8988T (cell line): ENCODE data around the gene ANK2.

Experiments
- DNase-seq: peaks from one replicate; pipeline ENCODE4 v3.0.0; 2011

The ANK2 gene

DNA sequence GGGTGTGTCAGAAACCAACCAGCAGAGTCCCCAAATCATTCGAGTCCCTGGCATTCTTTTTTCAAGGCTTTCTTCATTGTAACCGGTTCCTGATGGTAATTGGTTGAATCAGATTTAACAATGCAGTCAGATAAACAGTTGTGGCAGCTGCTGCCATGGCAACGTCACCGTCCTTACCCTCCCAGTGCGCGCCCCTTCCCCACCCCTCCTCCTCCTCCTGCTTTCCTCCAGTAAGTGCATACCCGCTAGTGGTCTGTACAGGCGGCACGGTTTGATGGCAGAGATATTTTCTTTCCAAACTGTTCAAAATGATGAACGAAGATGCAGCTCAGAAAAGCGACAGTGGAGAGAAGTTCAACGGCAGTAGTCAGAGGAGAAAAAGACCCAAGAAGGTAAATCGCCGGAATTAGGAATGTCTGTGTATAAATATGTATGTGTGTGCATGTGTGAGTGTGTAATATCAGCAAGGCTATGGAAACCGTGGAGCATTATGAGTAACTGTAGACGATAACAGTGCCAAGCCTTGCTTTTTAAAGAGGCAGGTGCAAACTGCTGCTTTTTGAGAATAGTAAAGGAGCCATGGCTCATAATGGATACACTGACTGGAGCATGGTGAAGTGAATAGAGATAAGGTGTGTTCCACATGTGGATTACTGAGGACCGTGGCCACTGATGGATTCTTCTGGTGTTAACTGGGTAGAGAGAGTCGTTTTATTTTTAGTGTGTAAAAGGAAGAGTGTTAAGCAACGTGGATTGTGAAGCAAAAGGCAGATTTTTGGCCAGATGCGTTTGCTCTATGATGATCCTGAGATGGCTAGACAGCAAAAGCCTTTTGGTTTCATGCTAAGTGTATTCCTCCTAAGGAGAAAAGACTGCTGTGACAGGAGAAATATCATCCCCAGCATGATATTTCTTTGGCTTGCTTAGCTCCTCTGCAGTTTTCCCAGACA lies at the start of gene ANK2:
Gene ANK2, plus strand, starts transcription at position 233 of the 950 bp plus-strand sequence. Its CDS starts 76 bp downstream, at position 309.
- no peak for DNase-seq

DNA sequence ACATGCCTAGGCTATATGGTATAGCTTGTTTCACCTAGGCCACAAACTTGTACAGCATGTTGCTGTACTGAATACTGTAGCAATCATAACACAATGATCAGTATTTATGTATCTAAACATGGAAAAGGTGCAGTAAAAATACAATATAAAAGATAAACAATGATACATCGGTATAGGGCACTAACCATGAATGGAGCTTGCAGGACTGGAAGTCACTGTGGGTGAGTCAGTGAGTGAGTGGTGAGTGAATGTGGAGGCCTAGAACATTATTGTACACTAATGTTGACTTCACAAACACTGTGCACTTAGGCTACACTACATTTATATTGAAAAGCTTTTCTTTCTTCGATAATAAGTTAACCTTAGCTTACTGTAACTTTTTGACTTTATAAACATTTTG lies 45.6 kb upstream of the ANK2 start:
- DNase-seq = no peak

- no peak for DNase-seq
Observed at GRCh38 chr4:113004655-113005054, 44.8 kb upstream of the ANK2 start.

- no peak for DNase-seq
Observed at GRCh38 chr4:113006632-113007031, 42.8 kb upstream of the ANK2 start.

- no peak for DNase-seq
Observed at GRCh38 chr4:113007151-113007550, 42.3 kb upstream of the ANK2 start.

DNA sequence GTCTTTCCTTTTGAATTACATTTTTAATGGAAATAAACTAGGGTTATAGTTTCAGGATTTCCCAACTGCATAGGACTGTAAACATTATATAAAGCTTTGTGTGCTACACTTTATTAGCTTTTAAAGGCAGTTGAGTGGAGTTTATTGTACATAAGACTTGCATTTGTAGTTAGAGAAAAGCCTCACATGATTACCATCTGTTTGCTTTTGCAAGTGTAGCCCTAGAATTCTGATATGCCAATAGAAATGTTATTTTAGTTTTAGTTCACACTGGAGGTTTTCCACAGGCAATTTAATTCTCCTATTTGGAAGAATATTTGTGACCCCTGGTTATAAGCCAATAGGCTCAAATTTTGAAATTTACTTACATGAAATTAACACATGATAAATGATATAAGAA lies 41.3 kb upstream of the ANK2 start:
- DNase-seq = no peak

DNA sequence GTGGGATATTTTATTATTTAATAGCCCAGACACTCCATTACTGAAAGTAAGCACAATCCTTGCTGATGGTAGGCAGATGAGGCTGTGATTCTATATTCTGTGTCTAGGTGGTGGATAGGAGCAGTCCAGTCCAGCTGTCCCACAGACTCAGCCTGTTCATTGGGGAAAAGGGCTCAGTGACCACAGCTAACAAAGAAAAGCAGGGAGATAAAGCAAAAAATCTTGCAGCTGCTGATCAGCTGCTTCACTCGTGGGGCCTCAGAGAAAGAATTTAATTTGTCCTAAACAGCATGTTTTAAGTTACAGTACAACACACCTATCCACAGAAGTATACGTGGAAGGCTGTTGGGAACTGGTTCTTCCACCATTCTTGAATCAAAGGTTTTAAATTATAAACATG lies 40.7 kb upstream of the ANK2 start:
- no peak for DNase-seq

- no peak for DNase-seq
Observed at GRCh38 chr4:113009461-113009860, 40.0 kb upstream of the ANK2 start.

DNA sequence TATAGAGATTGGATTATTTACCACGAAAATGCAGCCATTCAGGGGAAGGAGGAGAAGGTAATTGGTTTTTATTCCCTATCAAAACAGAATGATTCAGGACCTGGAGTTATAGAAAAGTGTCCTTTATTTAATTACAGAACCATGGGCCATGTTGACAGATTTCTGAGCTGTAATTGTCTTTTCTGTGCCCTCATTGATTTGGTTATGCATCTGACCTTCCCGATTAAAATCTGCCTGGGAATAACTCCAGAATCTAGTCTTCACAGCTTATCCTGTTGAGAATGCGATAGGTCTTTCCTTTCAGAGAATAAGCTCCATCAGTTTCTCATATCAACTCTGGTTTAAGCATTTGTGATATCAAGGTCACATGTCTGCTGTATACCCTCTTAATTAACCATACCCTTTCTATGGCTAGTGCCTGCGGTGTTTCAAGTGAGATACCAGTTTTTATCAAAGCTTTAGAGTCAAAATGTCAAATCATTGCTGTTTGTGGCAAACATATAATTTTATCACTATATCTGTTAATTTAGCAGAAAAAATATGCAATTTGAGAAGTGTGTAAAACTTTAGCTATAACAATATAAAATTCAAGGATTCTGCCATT lies 37.2 kb upstream of the ANK2 start:
- DNase-seq = no peak

- DNase-seq = no peak
Observed at GRCh38 chr4:113012786-113013185, 36.7 kb upstream of the ANK2 start.

GRCh38 chr4:113013751-113014150 lies 35.7 kb upstream of the ANK2 start:
- no peak for DNase-seq

DNA sequence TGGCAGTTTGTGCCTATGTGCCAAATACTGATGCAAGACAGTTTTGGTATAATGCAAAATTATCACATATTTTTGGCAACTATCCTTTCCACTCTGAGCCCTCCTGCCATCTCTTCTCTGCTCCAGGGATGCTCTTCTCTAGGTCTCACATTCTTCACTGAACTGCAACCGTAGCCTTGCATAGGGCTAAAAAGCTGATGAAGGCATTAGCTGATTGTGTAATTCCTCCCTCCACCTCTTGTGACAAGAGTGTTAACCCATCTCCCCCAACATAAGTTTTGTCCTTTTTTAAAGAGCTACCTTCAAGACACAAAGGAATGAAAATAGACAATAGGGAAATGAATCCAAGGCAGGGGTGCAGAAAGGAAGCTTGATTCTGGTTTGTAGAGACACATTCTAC lies 33.1 kb upstream of the ANK2 start:
- DNase-seq = no peak

DNA sequence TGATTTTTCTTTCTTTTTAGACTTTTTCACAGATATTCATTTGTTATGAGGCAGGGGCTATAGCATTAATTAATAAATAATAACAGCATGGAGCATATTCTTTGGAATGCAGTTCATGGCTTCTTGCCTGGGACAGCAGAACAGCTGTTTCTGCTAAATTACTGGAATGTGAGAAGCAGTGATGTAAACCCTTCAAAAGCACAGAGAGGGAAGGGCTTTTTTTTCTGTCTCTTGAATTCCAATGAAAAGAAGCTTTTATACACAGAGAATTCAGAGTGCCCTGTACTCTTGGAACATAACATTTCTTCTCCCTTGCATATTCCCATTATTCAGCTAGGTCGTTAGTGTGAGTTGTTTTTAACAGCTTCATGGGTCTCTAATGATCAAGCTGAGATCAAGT lies 28.5 kb upstream of the ANK2 start:
- no peak for DNase-seq

DNA sequence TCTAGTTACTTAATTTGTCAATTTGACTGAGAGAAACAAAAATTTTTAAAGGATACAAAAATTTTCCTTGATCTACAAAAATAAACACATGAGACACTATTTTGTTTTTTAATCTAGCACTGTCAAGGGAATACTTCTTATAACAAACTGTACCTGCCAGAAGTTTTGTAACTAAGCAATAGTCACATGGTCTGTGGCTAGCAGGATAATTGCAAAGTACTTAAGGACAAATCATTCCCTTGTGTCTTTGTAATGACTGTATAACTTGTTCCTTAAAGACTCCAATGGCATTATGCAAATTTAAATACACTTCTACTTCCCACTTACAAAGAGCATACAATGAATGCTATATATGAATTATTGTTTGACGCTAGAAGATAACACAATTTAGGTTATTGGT lies 25.1 kb upstream of the ANK2 start:
- DNase-seq = no peak

- no peak for DNase-seq
Observed at GRCh38 chr4:113025416-113025815, 24.0 kb upstream of the ANK2 start.

- no peak for DNase-seq
Observed at GRCh38 chr4:113026556-113026955, 22.9 kb upstream of the ANK2 start.

DNA sequence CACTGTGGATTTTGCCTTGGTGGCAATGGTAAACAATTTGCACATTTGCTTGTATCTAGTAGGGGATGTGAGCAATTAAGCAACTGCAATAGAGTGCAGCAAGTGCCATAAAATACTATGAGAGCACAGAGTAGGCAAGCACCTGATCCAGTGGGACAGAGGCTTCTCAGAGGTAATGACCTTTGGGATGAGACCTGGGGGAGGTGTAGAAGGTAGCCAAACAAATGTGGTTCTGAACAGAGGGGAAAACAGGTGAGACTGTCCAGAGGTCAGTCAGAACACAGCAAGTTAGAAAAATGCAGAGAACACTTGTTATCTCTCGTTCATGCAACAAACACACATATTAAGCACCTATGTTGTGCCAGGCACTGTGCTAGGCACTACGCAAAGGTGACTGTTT lies 21.4 kb upstream of the ANK2 start:
- DNase-seq = no peak

- no peak for DNase-seq
Observed at GRCh38 chr4:113031212-113031611, 18.2 kb upstream of the ANK2 start.

- no peak for DNase-seq
Observed at GRCh38 chr4:113040793-113041192, 8.7 kb upstream of the ANK2 start.

DNA sequence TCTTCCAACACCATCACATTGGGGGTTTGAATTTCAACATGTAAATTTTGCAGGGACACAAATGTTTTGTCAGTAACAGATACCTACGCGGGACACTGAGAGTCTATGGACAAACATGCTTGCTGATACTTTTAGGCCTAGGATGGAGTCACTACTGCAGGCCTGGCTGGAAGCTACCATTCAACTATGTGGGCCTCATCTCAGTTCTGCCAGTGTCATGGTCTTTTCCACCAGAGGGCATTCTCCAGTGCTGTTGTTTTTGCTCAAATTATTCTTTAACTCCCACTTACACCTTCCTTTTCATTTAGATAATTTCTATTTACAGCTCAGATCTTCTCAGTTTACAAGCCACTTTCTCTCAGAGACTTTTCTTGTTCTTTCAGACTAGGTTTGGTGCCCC lies 7.0 kb upstream of the ANK2 start:
- no peak for DNase-seq

GRCh38 chr4:113043591-113043990 lies 5.9 kb upstream of the ANK2 start:
- DNase-seq = no peak

GRCh38 chr4:113050371-113050755 lies 910 bp downstream of the ANK2 start:
- no peak for DNase-seq

- no peak for DNase-seq
Observed at GRCh38 chr4:113050837-113051236, 1.4 kb downstream of the ANK2 start.

DNA sequence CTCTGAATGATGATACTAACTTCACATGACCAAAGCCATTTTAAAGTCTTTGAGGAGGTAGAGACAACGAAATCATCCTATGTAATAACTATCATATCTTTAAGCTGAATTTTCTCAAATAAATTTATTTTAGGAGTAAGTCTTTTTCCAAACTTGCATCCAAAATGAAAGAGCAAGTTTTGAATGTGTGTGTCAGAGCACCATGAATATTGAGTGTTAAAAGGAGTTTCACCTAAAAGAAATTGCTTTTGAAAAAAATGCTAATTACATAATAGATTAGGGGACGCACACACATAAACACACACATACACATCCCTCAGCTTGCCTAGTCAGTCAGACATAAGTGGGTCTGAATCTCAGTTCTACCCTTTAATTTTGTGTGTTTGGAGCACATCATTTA lies 1.9 kb downstream of the ANK2 start:
- no peak for DNase-seq
